ENCODE results near the gene THSD4. TPM values are rescaled to one million over a fixed set of nuclear protein-coding genes. Genes with fewer than 3 reads are reported as not detected.

THSD4 gene
- polyA plus RNA-seq, 1 donor = 30.2 TPM

- DNase-seq = no peak
These were observed 638.1 kb downstream of the THSD4 start for GRCh38 chr15:71753346-71753745.

DNA sequence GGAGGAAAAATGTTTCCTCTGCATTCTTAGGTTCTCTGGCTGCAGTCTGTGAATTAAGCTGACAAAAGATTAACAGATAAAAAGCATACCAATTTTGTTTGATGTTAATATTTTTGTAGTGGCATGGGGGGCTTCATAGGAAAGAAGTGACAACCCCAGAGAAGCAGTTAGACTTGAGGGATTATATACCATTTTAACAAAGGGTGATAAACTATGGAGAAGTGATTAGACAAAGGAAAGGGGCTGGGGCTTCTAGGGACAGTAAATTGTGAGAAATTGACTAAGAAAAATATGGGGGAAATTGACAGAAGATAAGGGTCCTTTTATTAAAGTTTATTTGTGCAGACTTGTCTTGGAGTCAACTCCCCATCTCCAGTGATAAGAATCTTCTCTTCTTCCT is 639.4 kb downstream of the THSD4 start:
- no peak for DNase-seq

- DNase-seq = no peak
These were observed 640.1 kb downstream of the THSD4 start for GRCh38 chr15:71755092-71755970.

- no peak for DNase-seq
These were observed 641.5 kb downstream of the THSD4 start for GRCh38 chr15:71756599-71757352.

DNA sequence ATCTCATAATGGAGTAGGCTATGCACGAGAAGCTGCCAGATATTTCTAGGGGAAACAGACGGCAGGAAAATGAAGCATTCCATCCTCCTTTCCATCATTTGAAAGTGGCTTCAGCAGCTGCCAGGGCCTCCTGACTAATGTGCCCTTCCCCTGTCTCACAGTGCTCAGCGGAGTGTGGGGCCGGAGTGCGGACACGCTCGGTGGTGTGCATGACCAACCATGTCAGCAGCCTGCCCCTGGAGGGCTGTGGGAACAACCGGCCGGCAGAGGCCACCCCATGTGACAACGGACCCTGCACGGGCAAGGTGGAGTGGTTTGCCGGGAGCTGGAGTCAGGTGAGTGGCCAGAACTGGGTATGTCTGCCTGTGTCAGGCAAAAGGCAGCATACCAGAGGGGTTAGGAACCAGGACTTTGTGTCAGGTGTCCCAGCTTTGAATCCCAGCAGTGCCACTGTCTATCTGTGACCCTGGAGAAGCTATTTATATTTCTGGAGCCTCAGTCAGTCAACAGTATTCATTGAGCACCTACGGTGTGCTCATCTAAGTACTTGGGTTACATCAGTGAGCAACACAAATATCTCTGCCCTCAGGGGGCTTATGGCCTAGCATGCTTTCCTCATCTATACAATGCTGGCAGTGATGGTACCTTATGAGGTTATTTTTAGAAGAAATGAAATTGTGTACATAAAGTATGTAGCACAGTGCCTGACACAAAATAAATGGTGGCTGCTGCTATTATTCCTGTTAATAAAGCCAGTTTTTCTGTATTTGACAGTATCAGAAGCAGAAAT is 642.7 kb downstream of the THSD4 start:
- DNase-seq = no peak

- DNase-seq = no peak
These were observed 643.4 kb downstream of the THSD4 start for GRCh38 chr15:71758711-71759110.

GRCh38 chr15:71760852-71761251 is 645.6 kb downstream of the THSD4 start:
- no peak for DNase-seq

DNA sequence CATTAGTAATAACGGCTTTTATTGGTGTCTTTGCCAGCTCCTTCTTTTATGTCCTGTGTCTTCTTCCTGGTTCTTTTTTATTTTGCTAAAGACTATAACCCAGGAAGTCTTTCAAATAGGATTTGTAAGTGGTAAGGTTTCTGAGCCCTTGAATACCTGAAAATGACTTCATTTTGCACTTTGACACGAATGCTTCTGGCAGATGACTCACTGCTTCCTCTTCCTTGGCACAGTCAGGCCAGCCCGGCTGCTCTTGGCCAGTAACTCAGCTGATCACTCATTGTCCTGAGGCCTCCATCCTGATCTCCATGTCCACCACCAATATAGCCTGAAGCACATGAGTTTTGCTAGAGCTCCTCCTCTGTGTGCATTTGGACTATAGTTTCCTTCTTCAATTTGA is 646.4 kb downstream of the THSD4 start:
- DNase-seq = no peak

DNA sequence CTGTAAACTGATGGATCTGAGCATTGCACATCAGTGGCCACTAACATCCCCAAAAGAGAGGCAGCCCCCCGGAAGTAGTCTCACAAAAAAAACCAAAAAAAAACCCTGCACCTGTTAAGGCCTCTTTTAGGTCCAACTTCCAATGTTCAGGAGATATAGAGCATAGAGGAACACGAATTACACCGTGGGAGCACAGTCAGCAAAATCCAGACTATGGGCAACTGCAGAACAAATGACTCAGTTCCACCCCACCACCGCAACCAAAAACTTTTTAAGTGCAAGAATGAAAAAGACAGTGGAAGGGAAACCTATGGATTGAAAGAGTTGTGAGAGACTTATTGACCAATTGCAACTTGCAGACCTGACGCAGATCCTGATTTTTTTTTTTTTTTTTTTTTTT is 652.9 kb downstream of the THSD4 start:
- no peak for DNase-seq

DNA sequence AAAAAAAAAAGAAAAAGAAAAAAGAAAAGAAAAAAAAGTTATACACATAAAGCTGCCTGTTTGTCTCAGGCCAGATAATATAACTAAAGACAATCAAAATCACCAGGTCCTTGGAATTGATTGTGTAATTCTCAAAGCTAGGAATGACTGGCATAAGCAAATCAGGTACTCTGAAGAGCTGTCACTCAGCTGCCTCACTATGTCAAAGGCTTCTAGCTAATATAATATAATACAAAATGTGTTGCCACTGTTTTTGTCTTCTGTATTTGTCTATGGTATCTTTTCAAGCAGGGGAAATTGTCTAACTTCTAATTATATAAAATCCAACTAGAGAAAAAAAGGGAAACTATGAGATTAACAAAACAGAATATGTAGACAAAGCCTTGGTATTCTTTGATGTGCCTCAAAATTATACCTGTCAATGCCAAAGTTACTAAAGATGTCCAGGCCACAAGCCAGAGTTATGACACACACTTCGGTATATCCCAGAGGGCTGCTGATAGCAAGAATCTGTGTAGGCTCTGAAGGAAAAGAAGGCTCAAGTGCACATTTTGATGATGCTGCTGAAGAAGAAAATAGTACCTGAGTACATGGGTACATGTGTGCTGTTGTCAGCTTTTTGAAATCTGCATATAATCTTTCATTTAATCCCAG is 658.1 kb downstream of the THSD4 start:
- DNase-seq = no peak

DNA sequence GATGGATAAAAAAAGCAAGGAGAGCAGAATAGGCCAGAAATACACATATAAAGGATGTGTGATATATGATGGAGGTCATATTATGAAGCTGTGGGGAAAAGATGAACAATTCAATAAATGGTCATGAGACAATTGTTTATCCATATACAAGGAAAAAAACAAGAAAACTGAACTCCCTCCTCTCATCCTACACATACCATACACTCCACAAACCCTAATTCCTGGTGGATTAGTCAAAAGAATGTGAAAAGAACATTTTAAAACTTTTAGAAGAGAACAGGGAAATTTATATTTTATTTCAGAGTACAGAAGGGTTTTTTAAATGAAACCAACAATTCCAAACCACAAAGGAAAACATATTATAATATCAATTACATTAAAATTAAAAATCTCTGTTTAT is 660.6 kb downstream of the THSD4 start:
- DNase-seq = no peak

- no peak for DNase-seq
These were observed 661.0 kb downstream of the THSD4 start for GRCh38 chr15:71776304-71776703.

DNA sequence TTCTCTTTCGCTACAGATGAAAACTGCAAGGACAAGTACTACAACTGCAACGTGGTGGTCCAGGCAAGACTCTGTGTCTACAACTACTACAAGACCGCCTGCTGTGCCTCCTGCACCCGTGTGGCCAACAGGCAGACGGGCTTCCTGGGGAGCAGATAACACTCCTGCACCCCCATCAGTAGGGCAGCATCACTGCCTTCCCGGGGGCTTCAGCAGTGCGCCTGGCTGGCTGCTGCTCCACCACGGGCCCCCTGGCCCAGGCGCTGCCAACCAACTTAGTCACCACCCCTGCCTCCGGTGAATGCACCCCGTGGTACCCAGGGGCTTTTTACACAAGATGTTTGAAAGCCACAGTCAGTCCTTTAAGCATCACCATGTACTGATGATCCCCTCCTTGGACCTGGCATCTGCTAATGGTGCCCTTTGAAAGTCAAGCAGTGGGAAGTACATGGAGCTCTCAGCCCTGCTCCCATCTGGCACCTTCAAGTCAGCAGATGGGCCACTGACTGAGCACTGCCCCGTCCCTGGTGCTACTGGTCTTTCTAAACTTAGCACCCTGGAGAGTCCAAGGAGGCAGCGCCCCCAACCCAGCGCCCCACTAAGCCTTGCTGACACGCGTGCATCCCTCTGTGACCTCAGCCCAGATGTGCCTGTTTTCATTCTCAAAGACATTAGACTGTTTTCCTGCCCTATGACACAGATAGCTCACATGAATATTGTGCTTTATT is 662.1 kb downstream of the THSD4 start:
- no peak for DNase-seq

GRCh38 chr15:71779073-71779797 is 664.0 kb downstream of the THSD4 start:
- DNase-seq = no peak

DNA sequence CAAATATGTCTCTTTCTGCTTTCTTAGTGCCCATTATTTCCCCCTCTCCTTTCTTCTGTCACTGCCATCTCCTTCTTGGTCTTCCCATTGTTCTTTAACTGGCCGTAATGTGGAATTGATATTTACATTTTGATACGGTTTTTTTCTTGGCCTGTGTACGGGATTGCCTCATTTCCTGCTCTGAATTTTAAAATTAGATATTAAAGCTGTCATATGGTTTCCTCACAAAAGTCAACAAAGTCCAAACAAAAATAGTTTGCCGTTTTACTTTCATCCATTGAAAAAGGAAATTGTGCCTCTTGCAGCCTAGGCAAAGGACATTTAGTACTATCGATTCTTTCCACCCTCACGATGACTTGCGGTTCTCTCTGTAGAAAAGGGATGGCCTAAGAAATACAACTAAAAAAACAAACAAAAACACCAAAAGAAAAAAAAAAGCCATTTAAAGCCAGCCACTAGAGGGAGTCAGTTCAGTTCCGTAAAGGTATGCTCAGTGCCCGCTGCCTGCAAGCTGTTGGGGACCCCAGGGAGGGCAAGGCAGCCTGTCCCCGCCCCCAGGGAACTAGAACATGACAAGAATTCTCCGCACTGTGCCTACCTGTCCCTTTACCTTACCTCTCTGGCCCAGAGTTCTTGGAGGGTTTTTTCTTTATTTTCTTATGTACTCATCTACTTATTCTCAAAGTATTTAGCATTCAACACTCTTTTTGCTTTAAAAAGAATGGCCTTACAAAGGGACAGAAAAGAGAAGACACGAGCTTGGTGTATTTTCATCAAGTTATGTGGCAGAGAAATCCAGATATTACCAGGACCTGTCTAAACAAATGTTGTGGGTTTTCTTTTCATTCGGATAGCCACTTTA is 665.1 kb downstream of the THSD4 start:
- DNase-seq = peak; percentile 64

GRCh38 chr15:71781179-71781964 is 666.1 kb downstream of the THSD4 start:
- DNase-seq = no peak

GRCh38 chr15:71781965-71782265 is 666.6 kb downstream of the THSD4 start:
- no peak for DNase-seq

GRCh38 chr15:71782422-71783165 is 667.3 kb downstream of the THSD4 start:
- no peak for DNase-seq

Measured in left kidney (tissue), 2 donors.